Fibroblast of peridontal ligament (primary cell): ENCODE results near the gene CNKSR2.
A peak's percentile ranks its signal among the peaks of the same experiment; 100 is the strongest.
"Not testable (repeated sequence)": the region's sequence is repeated elsewhere in the genome, so short reads cannot be mapped to it uniquely, and the experiment has no call there.

Source experiments
- DNase-seq: peaks from one replicate; pipeline ENCODE4 v3.0.0-alpha.2; 2010; ENCODE audit errors: extremely low read depth

Gene CNKSR2

GRCh38 chrX:21440911-21441310 is 66.7 kb downstream of the CNKSR2 start:
- DNase-seq: no peak

GRCh38 chrX:21457718-21458117 is 83.5 kb downstream of the CNKSR2 start:
- DNase-seq: no peak

DNA sequence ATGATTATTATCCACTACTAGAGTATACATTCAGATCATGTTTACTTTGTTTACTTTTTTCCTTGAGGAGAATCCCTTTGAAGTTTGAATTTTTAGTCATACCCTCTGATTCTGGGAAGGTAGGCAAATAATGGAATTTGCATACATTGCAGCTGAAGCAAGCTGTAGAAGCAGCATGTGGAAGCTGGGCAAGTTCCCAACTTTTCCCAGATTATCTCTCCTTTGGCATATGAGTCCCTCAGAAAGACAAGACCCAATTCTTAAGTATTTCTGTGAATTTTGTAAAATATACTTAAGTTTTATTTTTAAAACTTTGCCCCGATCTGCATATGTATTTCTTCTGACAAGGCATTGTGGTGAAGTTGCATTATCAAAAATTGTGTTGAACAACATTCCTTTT is 94.9 kb downstream of the CNKSR2 start:
- DNase-seq: no peak

GRCh38 chrX:21476909-21477308 is 102.7 kb downstream of the CNKSR2 start:
- no peak for DNase-seq

DNA sequence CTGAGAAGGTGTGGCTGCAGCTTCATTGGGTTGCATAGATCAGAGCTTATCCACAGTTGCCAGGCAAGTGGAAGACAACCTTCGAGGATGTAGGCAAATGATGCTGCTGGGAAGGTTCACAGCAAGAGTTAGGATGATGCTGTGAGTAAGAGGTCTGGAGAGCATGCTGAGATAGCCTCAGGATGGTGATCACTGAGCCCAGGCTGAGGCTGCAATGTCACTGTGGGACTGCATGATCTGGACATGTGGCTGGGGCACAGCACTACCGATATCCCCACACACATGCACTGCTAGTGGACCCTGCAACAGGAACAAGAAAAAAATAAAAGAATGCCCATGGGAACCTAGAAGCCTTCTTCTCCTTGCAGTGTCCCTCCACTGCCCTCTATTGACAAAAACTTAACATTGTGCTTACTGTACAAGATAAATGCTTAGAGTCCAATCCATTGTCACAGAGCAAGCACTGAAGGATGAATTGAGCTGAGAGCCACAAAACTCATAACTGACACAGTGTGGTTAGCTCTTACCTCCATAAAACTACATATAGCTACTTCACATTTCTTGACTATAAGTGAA is 105.6 kb downstream of the CNKSR2 start:
- DNase-seq: peak; percentile 66

GRCh38 chrX:21481761-21482160 is 107.5 kb downstream of the CNKSR2 start:
- DNase-seq: no peak

- not testable (repeated sequence) for DNase-seq
These were observed 109.8 kb downstream of the CNKSR2 start for GRCh38 chrX:21484051-21484450.

GRCh38 chrX:21487832-21488231 is 113.6 kb downstream of the CNKSR2 start:
- no peak for DNase-seq

GRCh38 chrX:21490341-21490740 is 116.1 kb downstream of the CNKSR2 start:
- no peak for DNase-seq

DNA sequence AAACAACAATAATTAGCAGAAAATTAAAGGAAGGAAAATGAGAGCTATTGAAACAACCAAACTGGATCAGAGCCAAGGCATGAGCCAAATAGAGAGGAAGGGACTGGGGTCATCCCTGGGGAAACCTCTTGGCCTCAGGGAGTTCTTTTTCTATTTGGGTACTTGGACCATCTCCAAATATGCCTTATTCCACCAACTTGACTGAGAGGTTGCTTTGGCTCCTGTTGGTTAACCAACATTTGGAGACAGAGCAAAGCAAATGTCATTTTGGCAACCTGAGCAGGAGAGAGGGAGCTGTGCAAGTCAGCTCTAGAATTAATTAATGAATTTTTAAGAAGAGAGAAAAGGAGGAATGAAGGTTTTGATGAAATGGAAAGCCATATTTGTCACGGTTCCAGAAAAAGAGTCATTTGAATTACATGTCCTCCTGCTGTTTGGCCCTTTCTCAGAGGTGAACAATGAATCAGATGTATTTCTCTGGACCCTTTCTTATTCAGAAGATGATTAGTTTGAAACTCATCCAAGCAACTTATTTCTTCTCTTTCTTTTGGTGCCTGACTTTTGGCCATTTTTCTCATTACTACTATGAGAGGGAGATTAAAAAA is 119.1 kb downstream of the CNKSR2 start:
- DNase-seq: no peak

GRCh38 chrX:21503593-21503992 is 129.4 kb downstream of the CNKSR2 start:
- DNase-seq: no peak

- no peak for DNase-seq
These were observed 135.7 kb downstream of the CNKSR2 start for GRCh38 chrX:21509912-21510311.

DNA sequence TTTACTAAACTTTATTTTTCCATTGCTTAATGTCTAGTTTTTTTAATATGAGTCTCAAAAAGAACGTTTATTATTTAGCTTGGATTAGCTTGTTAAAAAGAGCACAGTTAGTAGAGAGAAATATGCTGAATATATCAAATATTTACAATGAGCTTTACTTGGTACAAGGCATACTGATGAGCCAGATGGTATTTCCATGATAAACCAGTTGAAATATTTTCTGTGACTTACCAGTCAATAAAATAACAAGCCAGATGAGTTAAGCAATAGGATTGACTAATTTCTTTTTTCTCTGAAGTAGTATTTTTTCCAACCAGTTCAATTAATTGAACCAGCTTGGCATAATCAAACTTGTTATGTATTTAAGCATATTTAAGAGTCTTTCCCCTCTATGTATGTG is 149.8 kb downstream of the CNKSR2 start:
- no peak for DNase-seq

- DNase-seq: peak; percentile 3
These were observed 153.9 kb downstream of the CNKSR2 start for GRCh38 chrX:21528076-21528475.

- DNase-seq: no peak
These were observed 155.6 kb downstream of the CNKSR2 start for GRCh38 chrX:21529771-21530170.

DNA sequence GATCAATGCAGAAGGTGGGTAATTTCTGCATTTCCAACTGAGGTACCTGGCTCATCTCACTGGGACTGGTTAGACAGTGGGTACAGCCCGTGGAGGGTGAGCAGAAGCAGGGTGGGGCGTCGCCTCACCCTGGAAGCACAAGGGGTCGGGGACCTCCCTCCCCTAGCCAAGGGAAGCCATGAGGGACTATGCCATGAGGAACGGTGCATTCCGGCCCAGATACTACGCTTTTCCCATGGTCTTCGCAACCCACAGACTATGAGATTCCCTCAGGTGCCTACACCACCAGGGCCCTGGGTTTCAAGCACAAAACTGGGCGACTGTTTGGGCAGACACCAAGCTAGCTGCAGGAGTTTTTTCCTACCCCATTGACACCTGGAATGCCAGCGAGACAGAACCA is 170.4 kb downstream of the CNKSR2 start:
- not testable (repeated sequence) for DNase-seq

GRCh38 chrX:21559417-21559816 is 185.2 kb downstream of the CNKSR2 start:
- DNase-seq: no peak

GRCh38 chrX:21565025-21565424 is 190.8 kb downstream of the CNKSR2 start:
- DNase-seq: no peak

DNA sequence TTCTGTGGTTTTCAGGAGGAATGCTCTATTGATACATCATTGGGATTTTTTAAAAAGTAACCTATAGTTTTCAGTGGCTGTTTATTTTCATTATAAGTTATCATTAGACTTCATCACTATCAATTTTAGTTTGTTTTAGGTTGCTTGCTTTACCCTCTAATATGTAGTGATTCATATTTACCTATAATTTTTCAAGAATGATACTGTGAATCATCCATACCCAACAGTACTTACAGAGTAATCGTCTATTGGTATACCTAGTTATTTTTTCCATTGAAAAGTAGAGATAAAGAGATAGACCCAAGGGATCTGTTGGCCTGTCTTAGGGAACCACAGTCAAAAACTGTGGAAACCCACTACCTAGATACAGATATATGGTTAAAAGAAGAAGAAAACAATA is 200.6 kb downstream of the CNKSR2 start:
- DNase-seq: no peak

DNA sequence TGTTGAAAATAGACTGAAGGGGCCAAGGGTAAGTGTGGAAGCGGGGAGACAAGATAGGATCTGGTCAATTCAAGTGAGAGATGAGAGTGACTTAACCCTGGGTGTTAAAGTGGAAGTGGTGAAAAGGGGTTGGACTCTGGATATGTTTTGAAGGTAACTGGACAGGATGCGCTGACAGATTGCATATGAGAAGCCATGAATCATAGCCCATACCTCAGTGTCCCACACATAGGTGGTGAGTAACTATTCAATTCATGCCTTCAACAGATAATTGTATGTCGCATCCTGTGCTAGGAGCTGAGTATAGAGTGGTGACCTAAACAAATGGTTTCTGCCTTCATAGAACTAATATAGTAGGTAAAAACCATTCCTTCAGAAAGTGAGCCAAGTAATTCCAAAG is 207.3 kb downstream of the CNKSR2 start:
- DNase-seq: no peak

DNA sequence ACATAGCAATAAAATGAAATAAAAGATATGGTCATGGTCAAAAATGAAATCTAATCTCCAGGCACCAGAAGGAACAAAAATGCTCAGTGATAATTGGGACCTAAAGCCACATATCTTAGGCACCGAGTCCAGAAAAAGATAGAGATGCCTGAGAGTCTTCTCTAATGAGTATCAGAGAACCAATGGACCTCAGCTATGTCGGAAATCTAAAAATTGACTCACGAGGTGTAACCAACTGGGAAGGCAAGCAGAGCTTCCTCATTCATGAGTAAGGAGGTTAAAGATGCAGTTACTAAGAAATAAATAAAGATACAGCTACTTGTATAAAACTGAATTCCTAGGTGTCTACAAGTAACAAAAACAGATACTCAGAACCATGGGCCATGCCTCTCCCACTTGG is 211.8 kb downstream of the CNKSR2 start:
- no peak for DNase-seq

GRCh38 chrX:21590012-21590776 is 216.0 kb downstream of the CNKSR2 start:
- no peak for DNase-seq

DNA sequence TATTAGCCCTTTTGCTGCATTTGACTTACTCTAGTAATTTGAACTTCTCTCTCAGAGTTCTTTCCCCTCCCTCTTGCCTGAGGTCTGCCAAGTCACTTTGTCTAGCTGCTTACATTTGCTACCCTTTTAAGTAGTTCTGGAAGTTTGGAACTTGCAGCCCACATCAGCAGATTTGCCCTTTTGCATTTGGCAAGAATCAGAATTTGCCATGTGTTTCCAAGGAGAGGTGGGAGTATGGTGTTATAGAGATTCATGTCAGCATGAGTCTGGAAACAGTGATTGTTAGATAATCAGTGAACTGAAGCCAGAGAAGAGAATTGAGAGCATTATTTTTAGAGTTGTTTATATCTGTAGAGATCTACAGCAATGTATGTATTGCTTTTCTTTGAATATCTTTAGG is 231.8 kb downstream of the CNKSR2 start:
- DNase-seq: peak; percentile 0
